Retinal pigment epithelial cell (primary cell): ENCODE data around the gene COQ4.

Experiments used
- DNase-seq: peaks from one replicate; pipeline ENCODE4 v3.0.0-alpha.2; 2010; ENCODE audit warnings: low read depth
- H3K4me3 ChIP-seq: 2 replicates; pipeline ENCODE4 v1.5.1; 2011; ENCODE audit warnings: mild to moderate bottlenecking, low read length, control low read depth, moderate library complexity
- CTCF ChIP-seq: conservative IDR thresholded peaks from 2 replicates; pipeline ENCODE4 v1.5.1; 2011; ENCODE audit warnings: low read depth, low read length, control low read depth, inconsistent platforms

The COQ4 gene

GRCh38 chr9:128369024-128369706, 46.5 kb downstream of the COQ4 start:
- no peak overlapping the region for H3K4me3 ChIP-seq
- no peak for DNase-seq
- no peak for TF ChIP-seq CTCF

- no peak for DNase-seq
- H3K4me3 ChIP-seq: peak overlapping the region; percentile 82
- TF ChIP-seq CTCF: no peak
Measured at GRCh38 chr9:128370367-128370751, 47.7 kb downstream of the COQ4 start.

GRCh38 chr9:128370752-128371629, 48.4 kb downstream of the COQ4 start, which contains the start of gene URM1:
Gene URM1, plus strand, starts transcription at chr9:128371374. Its CDS starts 7 bp downstream, at chr9:128371381.
- peak; percentile 18 for TF ChIP-seq CTCF
- peak within 1 kb of the TSS; percentile 82 for H3K4me3 ChIP-seq
- DNase-seq: peak; percentile 78

- DNase-seq: no peak
- H3K4me3 ChIP-seq: peak overlapping the region; percentile 82
- no peak for TF ChIP-seq CTCF
Measured at GRCh38 chr9:128371630-128372117, 49.0 kb downstream of the COQ4 start.

GRCh38 chr9:128372188-128372641, 49.6 kb downstream of the COQ4 start:
- TF ChIP-seq CTCF: no peak
- H3K4me3 ChIP-seq: peak overlapping the region; percentile 82
- no peak for DNase-seq

- TF ChIP-seq CTCF: no peak
- no peak for DNase-seq
- no peak overlapping the region for H3K4me3 ChIP-seq
Measured at GRCh38 chr9:128372784-128373183, 50.1 kb downstream of the COQ4 start.

- no peak for DNase-seq
- no peak for TF ChIP-seq CTCF
- no peak overlapping the region for H3K4me3 ChIP-seq
Measured at GRCh38 chr9:128374221-128374675, 51.6 kb downstream of the COQ4 start.
